Natural killer cell treated with Interleukin-12 subunit alpha and Interleukin-12 subunit beta and Interleukin-15 and Interleukin-18, amount 100 ng/mL, for 72 hours (primary cell): ENCODE results near the gene CDC34. TPM values are rescaled to one million over a fixed set of nuclear protein-coding genes. Genes with fewer than 3 reads are reported as not detected.

Experiments
- ATAC-seq, 2 donors: fragments of 150-1000 bp; cut with Tn5 transposase in 1 of 2; sonication (Bioruptor Pico), chemical (Tn5 transposase) in 1 of 2; 2 replicates each; pipeline ENCODE4 v1.10.0; 2021
- DNase-seq: peaks from one replicate; pipeline ENCODE4 v3.0.0; 2022; ENCODE audit warnings: low spot score
- H3K27ac Mint-ChIP-seq, 2 donors: 1 replicate in 1 of 2; 2 replicates in 1 of 2; pipeline ENCODE4 v1.8.0; 2022; ENCODE audit warnings: mixed read lengths in 2 of 2, mild to moderate bottlenecking in 1 of 2, moderate library complexity in 1 of 2
- H3K27me3 Mint-ChIP-seq, 2 donors: 1 replicate in 1 of 2; 2 replicates in 1 of 2; pipeline ENCODE4 v1.8.0; 2022; ENCODE audit warnings: mixed read lengths in 2 of 2
- H3K36me3 Mint-ChIP-seq: one replicate; pipeline ENCODE4 v1.8.0; 2022; ENCODE audit warnings: mixed read lengths
- H3K4me1 Mint-ChIP-seq, 2 donors: 1 replicate in 1 of 2; 2 replicates in 1 of 2; pipeline ENCODE4 v1.8.0; 2022; ENCODE audit warnings: low read depth in 2 of 2, mixed read lengths in 2 of 2, mild to moderate bottlenecking in 1 of 2
- H3K4me3 Mint-ChIP-seq: one replicate; pipeline ENCODE4 v1.8.0; 2022; ENCODE audit warnings: mixed read lengths
- H3K9me3 Mint-ChIP-seq: 2 replicates; pipeline ENCODE4 v1.8.0; 2022; ENCODE audit warnings: mixed read lengths
- total RNA-seq, 2 donors: library from RNA; stranded (reverse); gene quantifications; one replicate each; pipeline ENCODE4 v1.2.3, GENCODE V29; 2022

CDC34 gene, protein sequence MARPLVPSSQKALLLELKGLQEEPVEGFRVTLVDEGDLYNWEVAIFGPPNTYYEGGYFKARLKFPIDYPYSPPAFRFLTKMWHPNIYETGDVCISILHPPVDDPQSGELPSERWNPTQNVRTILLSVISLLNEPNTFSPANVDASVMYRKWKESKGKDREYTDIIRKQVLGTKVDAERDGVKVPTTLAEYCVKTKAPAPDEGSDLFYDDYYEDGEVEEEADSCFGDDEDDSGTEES
- 10 to 100 TPM; 46.5 to 73.2 TPM for total RNA-seq

DNA sequence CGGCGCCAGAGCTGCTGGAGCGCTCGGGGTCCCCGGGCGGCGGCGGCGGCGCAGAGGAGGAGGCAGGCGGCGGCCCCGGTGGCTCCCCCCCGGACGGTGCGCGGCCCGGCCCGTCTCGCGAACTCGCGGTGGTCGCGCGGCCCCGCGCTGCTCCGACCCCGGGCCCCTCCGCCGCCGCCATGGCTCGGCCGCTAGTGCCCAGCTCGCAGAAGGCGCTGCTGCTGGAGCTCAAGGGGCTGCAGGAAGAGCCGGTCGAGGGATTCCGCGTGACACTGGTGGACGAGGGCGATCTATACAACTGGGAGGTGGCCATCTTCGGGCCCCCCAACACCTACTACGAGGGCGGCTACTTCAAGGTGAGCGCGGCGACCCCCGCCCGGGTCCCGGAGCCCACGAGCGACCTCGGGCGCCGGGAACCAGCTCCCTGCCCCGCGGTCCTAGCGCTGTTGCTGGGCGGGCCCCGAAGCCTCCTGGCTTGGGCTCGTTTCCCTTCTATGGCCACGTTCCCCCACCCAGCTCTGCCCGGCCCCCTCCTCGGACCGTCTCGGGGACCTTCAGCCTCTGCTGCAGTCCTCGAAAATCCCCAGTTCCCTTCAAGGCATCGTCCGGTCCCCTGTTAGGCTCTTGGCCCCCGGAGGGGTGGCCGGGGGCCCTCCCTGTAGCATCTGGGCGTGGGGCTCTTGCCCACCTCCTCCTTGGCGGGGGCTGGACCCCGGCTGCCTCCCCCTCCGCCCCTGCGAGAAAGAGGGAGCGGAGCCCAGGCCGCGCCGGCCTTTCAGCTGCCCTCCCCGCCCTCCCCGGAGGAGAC lies at the start of gene CDC34:
Gene CDC34, plus strand, starts transcription at position 8 of the 808 bp plus-strand sequence. Its CDS starts 172 bp downstream, at position 180.
- Mint-ChIP-seq H3K4me3 (peak within 1 kb of the TSS; percentile 85), H3K9me3 (no peaks in the 10 kb centered on the region), H3K36me3 (no peaks in the 10 kb centered on the region), H3K27me3 (no peaks in the 10 kb centered on the region), H3K27ac (peak within 1 kb of the TSS; percentile 39 to 83), H3K4me1 (peaks cover 9 to 12% of the 10 kb centered on the region in 2 donors)
- DNase-seq (no peak), ATAC-seq (no peak)

DNA sequence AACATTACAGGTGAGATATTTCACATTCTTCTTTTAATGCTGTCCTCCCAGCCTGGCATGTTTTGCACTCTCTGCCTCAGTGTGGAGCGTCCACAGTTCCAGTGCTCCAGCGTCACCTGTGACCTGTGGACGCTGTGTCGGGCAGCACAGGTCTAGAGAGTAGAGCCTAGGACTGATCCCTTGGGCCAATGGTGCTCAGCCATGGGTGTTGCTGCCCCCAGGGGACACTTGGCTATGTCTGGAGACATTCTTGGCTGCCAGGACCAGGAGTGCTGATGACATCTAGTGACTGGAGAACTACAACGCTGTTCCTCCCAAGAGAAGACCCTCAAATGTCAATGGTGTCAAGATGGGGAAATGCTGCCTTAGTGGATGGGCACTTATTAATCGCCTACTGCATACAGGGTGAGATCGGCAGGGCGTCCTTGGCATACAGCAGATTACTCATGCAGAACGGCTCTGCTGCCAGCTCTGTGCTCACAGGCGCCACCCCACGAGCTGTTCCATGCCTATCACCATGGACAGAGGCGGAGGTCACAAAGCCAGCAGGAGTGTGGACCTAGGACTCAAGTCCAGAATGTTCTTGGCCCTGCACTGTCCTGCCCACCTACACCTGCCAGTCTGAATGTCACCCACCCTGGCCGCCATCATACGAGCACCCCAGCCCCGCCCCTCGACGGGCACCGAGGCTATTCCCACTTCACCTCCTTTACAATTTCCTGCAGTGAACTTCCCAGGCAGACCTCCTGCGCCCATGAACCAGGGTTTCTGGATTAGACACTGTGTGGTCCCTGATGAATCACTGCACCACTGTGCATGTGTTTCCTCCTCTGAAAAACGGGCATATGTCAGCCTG lies 49.1 kb upstream of the CDC34 start:
- H3K27me3 Mint-ChIP-seq = peaks cover 0 to 8% of the 10 kb centered on the region in 2 donors
- peaks cover 12% of the 10 kb centered on the region for H3K36me3 Mint-ChIP-seq
- ATAC-seq (no peak), DNase-seq (no peak)
- peaks cover 18 to 20% of the 10 kb centered on the region in 2 donors for H3K4me1 Mint-ChIP-seq
- peak overlapping the region in 1 of 2 donors; percentile 77 for H3K27ac Mint-ChIP-seq
- H3K4me3 Mint-ChIP-seq = no peak overlapping the region
- H3K9me3 Mint-ChIP-seq = peaks cover 18% of the 10 kb centered on the region

DNA sequence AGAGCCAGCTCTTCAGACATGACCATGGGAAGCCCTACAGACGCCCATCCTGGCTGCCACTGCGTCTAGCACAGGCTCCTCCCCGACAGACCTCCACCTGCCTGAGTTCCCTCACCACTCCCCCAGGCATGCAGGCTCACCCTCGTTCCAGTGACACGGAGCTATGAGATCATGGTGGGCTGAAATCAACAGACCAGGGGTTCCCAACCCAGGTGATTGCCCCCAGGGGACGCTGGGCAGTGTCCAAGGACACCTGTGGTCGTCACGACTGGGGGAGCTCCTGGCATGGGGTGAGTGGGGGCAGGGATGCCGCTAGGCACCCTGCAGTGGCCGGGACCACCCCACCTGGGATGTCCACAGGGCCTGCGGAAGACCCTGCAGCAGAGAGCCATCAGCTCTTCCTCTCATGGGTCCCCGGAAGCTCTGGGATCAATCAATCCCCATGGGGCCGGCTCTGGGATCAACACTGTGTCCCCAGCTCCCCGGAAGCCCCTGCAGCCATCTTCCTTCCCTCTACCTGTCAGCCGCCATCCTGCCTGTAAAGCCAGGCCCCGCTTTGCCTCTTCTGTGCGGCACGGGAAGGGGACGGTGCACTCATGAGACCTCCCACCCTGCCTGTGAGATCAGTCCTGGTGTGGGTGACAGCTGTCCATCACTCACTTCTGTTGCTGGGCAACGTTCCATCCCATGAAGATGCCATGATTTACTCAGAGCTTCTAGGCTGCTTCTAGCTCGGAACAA lies 48.1 kb upstream of the CDC34 start:
- H3K4me1 Mint-ChIP-seq = peaks cover 20% of the 10 kb centered on the region in 2 donors
- H3K27me3 Mint-ChIP-seq = peaks cover 0 to 8% of the 10 kb centered on the region in 2 donors
- DNase-seq = no peak
- H3K36me3 Mint-ChIP-seq = peaks cover 12% of the 10 kb centered on the region
- no peak for ATAC-seq
- H3K9me3 Mint-ChIP-seq = peaks cover 18% of the 10 kb centered on the region
- no peak overlapping the region for H3K4me3 Mint-ChIP-seq
- no peak overlapping the region for H3K27ac Mint-ChIP-seq

DNA sequence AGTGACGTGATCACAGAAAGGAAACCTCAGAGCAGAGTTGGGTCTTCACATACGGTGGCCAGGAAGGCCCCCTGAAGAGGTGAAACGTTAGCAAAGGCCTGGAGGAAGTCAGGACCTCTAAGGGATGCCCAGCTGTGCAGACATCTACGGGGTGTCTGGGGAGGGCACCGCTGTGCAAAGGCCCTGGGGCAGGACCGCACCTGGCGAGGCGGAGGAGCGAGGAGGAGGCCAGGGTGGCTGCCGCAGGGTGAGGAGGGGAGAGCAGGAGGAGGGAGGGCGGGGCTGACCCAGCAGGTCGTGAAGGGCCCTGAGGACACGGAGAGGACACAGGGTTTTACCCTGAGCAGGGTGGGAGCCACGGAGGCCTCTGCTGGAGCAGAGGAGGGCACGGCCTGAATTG lies 47.1 kb upstream of the CDC34 start:
- Mint-ChIP-seq H3K27ac (no peak overlapping the region), H3K9me3 (peaks cover 18% of the 10 kb centered on the region), H3K4me1 (peaks cover 20% of the 10 kb centered on the region in 2 donors), H3K36me3 (peaks cover 12% of the 10 kb centered on the region), H3K4me3 (no peak overlapping the region), H3K27me3 (peaks cover 0 to 8% of the 10 kb centered on the region in 2 donors)
- DNase-seq = no peak
- ATAC-seq = no peak

DNA sequence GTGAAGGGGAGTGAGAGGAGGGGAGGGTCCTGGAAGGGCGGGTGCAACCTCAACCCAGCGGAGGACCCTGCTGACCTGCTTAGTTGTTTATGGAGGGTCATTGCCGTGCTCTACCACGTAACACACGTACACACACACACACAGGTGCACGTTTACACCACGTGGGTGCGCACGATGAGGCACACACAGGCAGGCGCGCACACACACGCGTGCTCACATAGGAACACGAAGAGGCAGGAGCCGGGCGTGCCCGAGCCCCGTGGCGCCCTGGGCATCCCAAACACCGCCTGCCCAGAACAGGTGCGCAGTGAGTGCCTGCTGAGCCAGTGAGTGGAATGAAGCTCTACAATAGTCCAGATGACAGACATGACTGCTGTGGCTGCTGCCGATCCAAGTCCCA lies 46.5 kb upstream of the CDC34 start:
- H3K4me1 Mint-ChIP-seq = peaks cover 16 to 20% of the 10 kb centered on the region in 2 donors
- H3K36me3 Mint-ChIP-seq = peaks cover 8% of the 10 kb centered on the region
- H3K4me3 Mint-ChIP-seq = no peak overlapping the region
- peaks cover 0 to 8% of the 10 kb centered on the region in 2 donors for H3K27me3 Mint-ChIP-seq
- DNase-seq = no peak
- ATAC-seq = no peak
- H3K9me3 Mint-ChIP-seq = peaks cover 14% of the 10 kb centered on the region
- no peak overlapping the region for H3K27ac Mint-ChIP-seq

DNA sequence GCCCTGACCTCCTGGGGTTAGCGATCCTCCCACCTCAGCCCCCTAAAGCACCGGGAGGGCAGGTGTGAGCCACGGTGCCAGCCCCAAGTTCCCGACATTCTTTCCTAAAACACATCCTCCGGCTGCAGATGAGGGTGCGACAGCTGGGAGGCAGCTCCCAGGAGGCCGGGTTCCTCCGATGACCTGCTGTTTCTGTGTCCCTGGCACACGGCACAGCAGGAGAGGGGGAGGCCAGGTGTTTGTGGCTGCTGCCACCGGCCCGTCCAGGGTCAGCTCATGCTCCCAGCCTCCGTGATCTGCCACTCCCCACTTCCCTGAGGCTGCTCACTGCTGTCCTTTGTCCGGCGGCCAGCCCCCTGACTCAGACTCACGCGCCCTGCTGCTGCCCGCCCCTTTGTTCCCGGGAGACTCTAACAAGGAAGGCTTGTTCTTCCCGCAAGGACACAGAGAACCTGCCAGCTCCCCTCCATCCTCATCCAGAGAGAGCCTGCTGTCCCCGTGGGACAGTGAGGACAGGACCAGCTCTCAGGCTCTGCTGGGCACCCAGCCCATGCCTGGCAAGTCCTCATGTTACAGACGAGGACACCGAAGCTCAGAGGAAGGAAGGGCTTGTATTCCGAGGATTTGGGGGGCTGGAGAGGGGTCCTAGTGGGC lies 45.9 kb upstream of the CDC34 start:
- ATAC-seq (no peak), DNase-seq (no peak)
- H3K27ac Mint-ChIP-seq = no peak overlapping the region
- peaks cover 2% of the 10 kb centered on the region for H3K36me3 Mint-ChIP-seq
- H3K27me3 Mint-ChIP-seq = peaks cover 0 to 8% of the 10 kb centered on the region in 2 donors
- peaks cover 8% of the 10 kb centered on the region for H3K9me3 Mint-ChIP-seq
- no peak overlapping the region for H3K4me3 Mint-ChIP-seq
- peaks cover 10 to 14% of the 10 kb centered on the region in 2 donors for H3K4me1 Mint-ChIP-seq

DNA sequence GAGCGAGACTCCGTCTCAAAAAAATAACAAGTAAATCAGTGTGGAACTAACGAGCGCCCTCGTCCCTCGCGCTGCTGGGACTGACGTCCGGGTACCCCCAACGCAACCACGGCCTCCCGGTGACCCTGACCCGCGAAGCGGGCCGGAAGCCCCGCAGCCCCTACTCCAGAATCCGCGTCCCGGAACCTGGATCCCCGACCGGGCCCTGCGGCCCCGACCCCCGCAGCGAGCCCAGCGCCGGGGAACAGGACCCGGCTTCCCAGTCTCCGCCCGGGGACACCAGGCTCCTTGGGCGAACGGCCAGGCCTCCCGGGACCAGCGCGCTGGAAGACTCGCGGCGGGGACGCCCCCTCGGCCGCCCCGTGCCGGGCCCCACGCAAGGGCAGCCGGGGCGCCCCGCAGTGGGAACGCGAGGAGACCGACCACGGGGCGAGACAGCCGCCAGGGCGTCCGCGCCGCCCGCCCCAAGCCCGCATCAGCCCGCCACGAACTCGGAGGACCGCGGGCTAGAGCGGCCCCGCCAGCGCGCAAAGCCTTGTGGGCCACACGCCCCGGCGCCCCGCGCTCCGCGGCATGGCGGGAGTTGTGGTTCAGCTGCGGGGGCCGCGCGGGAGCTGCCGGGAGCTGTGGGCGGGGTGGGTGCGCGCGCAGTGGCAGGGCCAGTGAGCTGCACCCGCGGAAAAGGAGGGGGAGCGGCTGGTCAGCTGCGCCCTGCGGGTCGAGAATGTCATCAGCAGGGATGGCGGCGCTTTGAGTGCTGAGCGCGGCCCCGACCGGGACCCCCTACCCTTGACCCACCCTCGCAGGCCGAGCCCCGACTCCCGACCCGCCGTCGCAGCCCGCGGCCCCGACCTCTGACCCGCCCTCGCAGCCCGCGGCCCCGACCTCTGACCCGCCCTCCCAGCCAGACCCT lies 42.8 kb upstream of the CDC34 start:
- ATAC-seq (peak; percentile 96 to 97), DNase-seq (peak; percentile 98)
- Mint-ChIP-seq H3K9me3 (no peaks in the 10 kb centered on the region), H3K4me3 (peak overlapping the region; percentile 78), H3K36me3 (peaks cover 4% of the 10 kb centered on the region), H3K27ac (peak overlapping the region; percentile 66 to 89), H3K4me1 (peaks cover 7 to 10% of the 10 kb centered on the region in 2 donors), H3K27me3 (peaks cover 0 to 7% of the 10 kb centered on the region in 2 donors)

DNA sequence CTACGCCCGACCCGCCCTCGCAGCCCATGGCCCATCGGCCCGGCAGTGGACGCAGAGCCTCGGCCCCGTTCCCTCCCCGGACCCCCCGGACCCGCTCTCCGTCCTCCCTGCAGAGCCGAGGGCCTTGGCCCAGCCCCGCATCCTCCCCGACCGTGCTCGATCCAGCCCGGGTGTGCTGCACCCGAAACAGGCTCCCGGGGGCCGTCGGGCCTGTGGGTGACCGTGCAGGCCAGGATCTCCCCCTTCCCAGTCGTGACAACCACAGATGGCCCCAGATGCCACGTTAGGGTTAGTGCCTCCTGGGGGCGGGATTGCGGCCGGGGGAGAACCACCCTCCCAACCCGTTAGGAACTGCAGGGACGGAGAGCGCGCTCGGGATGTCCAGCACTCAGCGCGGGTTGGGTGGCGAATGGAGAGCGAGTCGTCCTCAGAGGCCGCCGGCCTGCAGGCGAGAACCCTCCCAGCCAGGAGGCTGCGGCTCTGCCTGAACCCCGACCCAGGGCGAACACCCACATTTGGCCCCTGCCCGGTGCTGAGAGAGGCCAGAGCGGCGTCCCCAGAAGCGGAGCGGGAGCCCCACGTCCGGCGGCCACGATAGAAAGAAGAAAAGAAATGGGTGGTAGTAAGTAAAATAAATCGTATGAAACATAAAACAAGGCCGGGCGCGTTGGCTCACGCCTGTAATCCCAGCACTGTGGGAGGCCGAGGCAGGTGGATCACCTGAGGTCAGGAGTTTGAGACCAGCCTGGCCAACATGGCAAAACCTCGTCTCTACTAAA lies 42.0 kb upstream of the CDC34 start:
- H3K27me3 Mint-ChIP-seq = peaks cover 0 to 3% of the 10 kb centered on the region in 2 donors
- peak in 1 of 2 donors; percentile 34 for ATAC-seq

DNA sequence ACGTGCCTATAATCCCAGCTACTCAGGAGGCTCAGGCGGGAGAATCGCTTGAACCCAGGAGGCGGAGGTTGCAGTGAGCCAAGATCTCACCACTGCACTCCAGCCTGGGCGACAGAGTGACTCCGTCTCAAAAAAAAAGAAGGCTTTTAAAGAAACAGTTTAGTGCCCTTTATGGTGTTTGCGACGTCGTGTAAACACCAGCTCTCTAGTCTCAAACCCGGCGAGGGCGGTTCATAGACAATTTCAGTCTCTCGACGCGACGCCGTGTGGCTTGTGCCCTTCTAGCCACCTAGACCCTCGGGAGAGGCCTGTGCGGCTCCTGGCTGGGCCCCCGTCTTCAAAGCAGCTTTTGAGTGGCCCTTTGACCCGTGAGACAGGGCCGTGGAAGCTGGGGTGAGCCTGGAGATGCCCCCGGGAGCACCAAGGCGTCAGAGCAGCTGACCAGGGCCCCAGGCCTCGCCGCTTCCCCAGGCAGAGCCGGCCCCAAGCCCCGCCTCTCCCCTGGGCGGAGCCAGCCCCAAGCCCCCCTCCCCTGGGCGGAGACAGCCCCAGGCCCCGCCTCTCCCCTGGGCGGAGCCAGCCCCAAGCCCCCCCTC lies 40.3 kb upstream of the CDC34 start:
- Mint-ChIP-seq H3K9me3 (no peaks in the 10 kb centered on the region), H3K27ac (no peak overlapping the region), H3K4me1 (peaks cover 9 to 12% of the 10 kb centered on the region in 2 donors), H3K27me3 (peaks cover 0 to 1% of the 10 kb centered on the region in 2 donors), H3K4me3 (no peak overlapping the region), H3K36me3 (peaks cover 6% of the 10 kb centered on the region)
- ATAC-seq = no peak
- no peak for DNase-seq

More for the DNA sequence above, 42.0 kb upstream of the CDC34 start:
- H3K27ac Mint-ChIP-seq = peak overlapping the region; percentile 28 to 53
- DNase-seq = no peak
- peaks cover 6% of the 10 kb centered on the region for H3K36me3 Mint-ChIP-seq
- H3K9me3 Mint-ChIP-seq = no peaks in the 10 kb centered on the region
- H3K4me1 Mint-ChIP-seq = peaks cover 9 to 12% of the 10 kb centered on the region in 2 donors
- H3K4me3 Mint-ChIP-seq = peak overlapping the region; percentile 66

DNA sequence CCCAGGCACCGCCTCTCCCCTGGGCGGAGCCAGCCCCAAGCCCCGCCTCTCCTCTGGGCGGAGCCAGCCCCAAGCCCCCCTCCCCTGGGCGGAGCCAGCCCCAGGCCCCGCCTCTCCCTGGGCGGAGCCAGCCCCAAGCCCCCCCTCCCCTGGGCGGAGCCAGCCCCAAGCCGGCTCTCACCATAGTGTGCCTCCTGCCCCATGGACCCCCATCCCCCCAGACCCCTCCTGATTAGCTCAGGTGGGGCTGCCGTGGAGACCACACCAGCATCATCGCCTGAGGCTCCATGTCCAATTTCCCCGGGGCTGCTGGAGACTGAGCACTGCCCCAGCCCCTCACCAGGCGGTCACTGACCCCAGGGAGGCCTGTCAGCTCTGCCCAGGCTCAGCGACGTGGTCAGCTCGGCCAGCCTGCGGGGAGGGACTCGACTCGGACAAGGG lies 39.4 kb upstream of the CDC34 start:
- H3K4me3 Mint-ChIP-seq = no peak overlapping the region
- ATAC-seq (no peak), DNase-seq (no peak)
- no peaks in the 10 kb centered on the region for H3K9me3 Mint-ChIP-seq
- no peaks in the 10 kb centered on the region for H3K27me3 Mint-ChIP-seq
- H3K4me1 Mint-ChIP-seq = peaks cover 9 to 12% of the 10 kb centered on the region in 2 donors
- no peak overlapping the region for H3K27ac Mint-ChIP-seq
- peaks cover 6% of the 10 kb centered on the region for H3K36me3 Mint-ChIP-seq
